Uterus (tissue), 4 donors: ENCODE data around the gene KANSL1. TPM values are rescaled to one million over a fixed set of nuclear protein-coding genes. Genes with fewer than 3 reads are reported as not detected.

Experiments
- DNase-seq, 2 donors: peaks; one replicate each; pipeline ENCODE4 v3.0.0-alpha.2; 2019 to 2020
- H3K27ac ChIP-seq, 2 donors: fragments of 200-600 bp; sonication (generic); 1 replicate in 1 of 2; 2 replicates in 1 of 2; pipeline ENCODE4 v1.5.1; 2016 to 2018
- H3K27me3 ChIP-seq, 2 donors: fragments of 200-600 bp; sonication (generic); one replicate each; pipeline ENCODE4 v1.5.1; 2018 to 2019; ENCODE audit warnings: control low read depth in 1 of 2
- H3K36me3 ChIP-seq, 2 donors: fragments of 200-600 bp; sonication (generic); one replicate each; pipeline ENCODE4 v1.5.1; 2019; ENCODE audit warnings: control low read depth in 1 of 2
- H3K4me1 ChIP-seq, 2 donors: fragments of 200-600 bp; sonication (generic); one replicate each; pipeline ENCODE4 v1.5.1; 2018 to 2019; ENCODE audit warnings: control low read depth in 1 of 2
- H3K4me3 ChIP-seq, 2 donors: fragments of 200-600 bp; sonication (generic); 1 replicate in 1 of 2; 2 replicates in 1 of 2; pipeline ENCODE4 v1.5.1; 2018 to 2019; ENCODE audit warnings: mild to moderate bottlenecking in 1 of 2
- H3K9me3 ChIP-seq, 2 donors: fragments of 200-600 bp; sonication (generic); one replicate each; pipeline ENCODE4 v1.5.1; 2019; ENCODE audit warnings: control low read depth in 1 of 2
- POLR2A ChIP-seq, 2 donors: fragments of 450-650 bp; IDR thresholded peaks; one replicate each; pipeline ENCODE4 v1.6.1; 2016; ENCODE audit warnings: antibody characterized with exemption in 2 of 2, mild to moderate bottlenecking in 1 of 2, moderate library complexity in 1 of 2
- intact Hi-C: fragments of 100-400 bp; cut with DNase I; formaldehyde crosslinking; loops from one replicate; pipeline ENCODE4 v1.15.1; 2023; ENCODE audit warnings: low total_unique reads
- small RNA-seq: library from RNA; depleted of rRNA; stranded (forward); fragments of <200 nt; gene quantifications from one replicate; pipeline ENCODE3, GENCODE V24; 2016
- total RNA-seq, 4 donors: library from RNA; depleted of rRNA in 3 of 4; stranded (reverse); fragments of >200 nt in 3 of 4; gene quantifications; one replicate each; pipeline versions ENCODE4 v1.1.0 to v1.2.4, GENCODE V29; 2014 to 2023
- TF ChIP-seq, protein P1 (sequence below), 4 experiments: fragments of 200-600 bp in 2 of 4; fragments of 450-650 bp in 2 of 4; sonication (generic) in 2 of 4; IDR thresholded peaks; one replicate each; pipeline ENCODE4 v1.5.1; 2016 to 2019; ENCODE audit warnings: antibody characterized with exemption in 4 of 4, mild to moderate bottlenecking in 2 of 4, moderate library complexity in 1 of 4
- donor health status: DM: yes; HTN: yes; CAD: no.

Gene KANSL1
- total RNA-seq, 4 donors from 2014 or later: 55.8 to 192 (median 146) TPM

GRCh38 chr17:45981306-45981705 is 211.9 kb downstream of the KANSL1 start:
- TF ChIP-seq POLR2A (IDR thresholded peaks at IDR 0.05): no peak
- TF ChIP-seq, protein P1, sequence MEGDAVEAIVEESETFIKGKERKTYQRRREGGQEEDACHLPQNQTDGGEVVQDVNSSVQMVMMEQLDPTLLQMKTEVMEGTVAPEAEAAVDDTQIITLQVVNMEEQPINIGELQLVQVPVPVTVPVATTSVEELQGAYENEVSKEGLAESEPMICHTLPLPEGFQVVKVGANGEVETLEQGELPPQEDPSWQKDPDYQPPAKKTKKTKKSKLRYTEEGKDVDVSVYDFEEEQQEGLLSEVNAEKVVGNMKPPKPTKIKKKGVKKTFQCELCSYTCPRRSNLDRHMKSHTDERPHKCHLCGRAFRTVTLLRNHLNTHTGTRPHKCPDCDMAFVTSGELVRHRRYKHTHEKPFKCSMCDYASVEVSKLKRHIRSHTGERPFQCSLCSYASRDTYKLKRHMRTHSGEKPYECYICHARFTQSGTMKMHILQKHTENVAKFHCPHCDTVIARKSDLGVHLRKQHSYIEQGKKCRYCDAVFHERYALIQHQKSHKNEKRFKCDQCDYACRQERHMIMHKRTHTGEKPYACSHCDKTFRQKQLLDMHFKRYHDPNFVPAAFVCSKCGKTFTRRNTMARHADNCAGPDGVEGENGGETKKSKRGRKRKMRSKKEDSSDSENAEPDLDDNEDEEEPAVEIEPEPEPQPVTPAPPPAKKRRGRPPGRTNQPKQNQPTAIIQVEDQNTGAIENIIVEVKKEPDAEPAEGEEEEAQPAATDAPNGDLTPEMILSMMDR (IDR thresholded peaks at IDR 0.05): no peak
- no peak for DNase-seq
- H3K4me1 ChIP-seq: no peaks in the 10 kb centered on the region
- no peaks in the 10 kb centered on the region for H3K9me3 ChIP-seq
- no peak overlapping the region for H3K27ac ChIP-seq
- H3K36me3 ChIP-seq: no peaks in the 10 kb centered on the region
- H3K27me3 ChIP-seq: no peaks in the 10 kb centered on the region
- no peak overlapping the region for H3K4me3 ChIP-seq
- intact Hi-C loops: no loop called here

DNA sequence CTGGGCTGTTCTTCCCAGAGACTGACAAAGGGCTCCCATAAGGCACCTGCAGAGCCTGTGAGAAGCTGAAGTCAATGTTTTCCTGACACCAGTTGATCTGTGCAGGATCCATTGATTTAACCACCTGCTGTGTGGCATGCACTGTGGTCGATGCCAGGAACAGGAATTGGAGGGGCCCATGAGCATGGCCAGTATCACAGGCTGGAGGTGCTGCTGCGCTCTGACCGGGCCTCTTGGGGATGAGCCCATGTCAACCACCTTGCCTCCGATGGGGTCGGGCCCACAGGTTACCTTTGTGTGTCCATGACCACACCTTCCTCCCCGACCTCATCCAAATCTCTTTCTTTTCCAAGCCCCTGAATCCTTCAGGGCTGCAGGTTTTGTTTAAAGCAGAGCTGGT is 212.4 kb downstream of the KANSL1 start:
- DNase-seq: no peak
- Histone ChIP-seq H3K9me3 (no peaks in the 10 kb centered on the region), H3K27ac (no peak overlapping the region), H3K4me3 (no peak overlapping the region), H3K36me3 (no peaks in the 10 kb centered on the region), H3K4me1 (no peaks in the 10 kb centered on the region), H3K27me3 (no peaks in the 10 kb centered on the region)
- TF ChIP-seq POLR2A (IDR thresholded peaks at IDR 0.05): no peak
- TF ChIP-seq, protein P1 (IDR thresholded peaks at IDR 0.05): no peak
- intact Hi-C loops: no loop called here

Small RNA genes within 50 kb of the gene (small RNA-seq; reads per million reads assigned to genes)
- not detected for gene RF00019

Other genes with a start within 250 kb of the KANSL1 start
- not detected for gene STH, start 194.2 kb downstream of the KANSL1 start, total RNA-seq
- gene LRRC37A, start 101.7 kb upstream of the KANSL1 start, total RNA-seq: 10 to 100 TPM in 1 of 4 donors, 1 to 10 TPM in 2, not detected in 1; 1.0 to 14.4 (median 1.8) TPM
- 10 to 100 TPM in 3 of 4 donors, 1 to 10 TPM in 1; 5.6 to 43.6 (median 15.2) TPM for gene ARL17B, start 168.3 kb upstream of the KANSL1 start, total RNA-seq